Endothelial cell (in vitro differentiated cells): Measurements from ENCODE around the gene ZBTB20. TPM values are rescaled to one million over a fixed set of nuclear protein-coding genes. Genes with fewer than 3 reads are reported as not detected.

ENCODE experiments used
- DNase-seq: peaks from one replicate; pipeline ENCODE4 v3.0.0; 2021; ENCODE audit warnings: low spot score
- H3K27ac Mint-ChIP-seq: one replicate; pipeline ENCODE4 v1.8.0; 2021; ENCODE audit warnings: mixed read lengths, inconsistent platforms; ENCODE audit not compliant: unreplicated experiment
- H3K27me3 Mint-ChIP-seq: one replicate; pipeline ENCODE4 v1.8.0; 2021; ENCODE audit warnings: mild to moderate bottlenecking, moderate library complexity, mixed read lengths, inconsistent platforms; ENCODE audit not compliant: unreplicated experiment
- H3K36me3 Mint-ChIP-seq: one replicate; pipeline ENCODE4 v1.8.0; 2021; ENCODE audit warnings: mild to moderate bottlenecking, low read depth, mixed read lengths, inconsistent platforms; ENCODE audit not compliant: unreplicated experiment
- H3K4me1 Mint-ChIP-seq: one replicate; pipeline ENCODE4 v1.8.0; 2021; ENCODE audit warnings: mild to moderate bottlenecking, mixed read lengths, inconsistent platforms; ENCODE audit not compliant: unreplicated experiment
- H3K4me3 Mint-ChIP-seq: one replicate; pipeline ENCODE4 v1.8.0; 2021; ENCODE audit warnings: mild to moderate bottlenecking, mixed read lengths, inconsistent platforms; ENCODE audit not compliant: unreplicated experiment
- H3K9me3 Mint-ChIP-seq: one replicate; pipeline ENCODE4 v1.8.0; 2021; ENCODE audit warnings: mixed read lengths, inconsistent platforms; ENCODE audit not compliant: unreplicated experiment
- total RNA-seq: library from RNA; stranded (reverse); fragmentation: NEBNext Ultra II Directional; extraction: Animal tissue kit (Norgen Biotek cat#: 25700); gene quantifications from one replicate; pipeline ENCODE4 v1.2.1, GENCODE V29; 2021; ENCODE audit not compliant: unreplicated experiment
- TF ChIP-seq, protein P1 (sequence below): fragments of 200-600 bp; sonication (generic); IDR thresholded peaks from one replicate; pipeline ENCODE4 v1.5.0; 2021; ENCODE audit warnings: antibody characterized with exemption; ENCODE audit not compliant: unreplicated experiment

ZBTB20 gene
- total RNA-seq, 1 donor from 2014 or later, result 4.2 TPM

DNA sequence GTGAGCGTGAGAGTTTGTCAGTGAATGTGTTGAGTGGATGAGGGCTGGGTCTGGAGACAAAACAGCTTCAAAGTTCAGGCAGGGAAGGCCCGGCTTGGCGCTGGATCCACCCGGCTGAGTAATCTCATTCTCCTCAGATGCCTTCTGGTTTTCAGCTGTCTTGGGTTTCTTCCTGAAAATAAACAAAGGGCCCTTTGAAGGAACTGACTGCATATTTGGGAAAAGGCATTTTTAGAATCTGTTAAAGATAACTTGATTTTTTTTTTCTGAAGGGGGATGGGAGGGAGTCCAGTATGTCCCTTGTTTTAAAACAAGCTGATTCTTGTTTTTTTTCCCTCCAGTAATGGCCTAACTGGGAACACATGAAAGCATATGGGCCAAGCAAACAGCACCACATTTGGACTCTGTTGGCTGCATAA, 766.8 kb downstream of the ZBTB20 start:
- peaks cover 3% of the 10 kb centered on the region for H3K4me1 Mint-ChIP-seq
- no peak overlapping the region for H3K27ac Mint-ChIP-seq
- H3K9me3 Mint-ChIP-seq, result no peaks in the 10 kb centered on the region
- no peaks in the 10 kb centered on the region for H3K27me3 Mint-ChIP-seq
- no peaks in the 10 kb centered on the region for H3K36me3 Mint-ChIP-seq
- no peak for DNase-seq
- TF ChIP-seq, protein P1, sequence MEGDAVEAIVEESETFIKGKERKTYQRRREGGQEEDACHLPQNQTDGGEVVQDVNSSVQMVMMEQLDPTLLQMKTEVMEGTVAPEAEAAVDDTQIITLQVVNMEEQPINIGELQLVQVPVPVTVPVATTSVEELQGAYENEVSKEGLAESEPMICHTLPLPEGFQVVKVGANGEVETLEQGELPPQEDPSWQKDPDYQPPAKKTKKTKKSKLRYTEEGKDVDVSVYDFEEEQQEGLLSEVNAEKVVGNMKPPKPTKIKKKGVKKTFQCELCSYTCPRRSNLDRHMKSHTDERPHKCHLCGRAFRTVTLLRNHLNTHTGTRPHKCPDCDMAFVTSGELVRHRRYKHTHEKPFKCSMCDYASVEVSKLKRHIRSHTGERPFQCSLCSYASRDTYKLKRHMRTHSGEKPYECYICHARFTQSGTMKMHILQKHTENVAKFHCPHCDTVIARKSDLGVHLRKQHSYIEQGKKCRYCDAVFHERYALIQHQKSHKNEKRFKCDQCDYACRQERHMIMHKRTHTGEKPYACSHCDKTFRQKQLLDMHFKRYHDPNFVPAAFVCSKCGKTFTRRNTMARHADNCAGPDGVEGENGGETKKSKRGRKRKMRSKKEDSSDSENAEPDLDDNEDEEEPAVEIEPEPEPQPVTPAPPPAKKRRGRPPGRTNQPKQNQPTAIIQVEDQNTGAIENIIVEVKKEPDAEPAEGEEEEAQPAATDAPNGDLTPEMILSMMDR, result no peak
- H3K4me3 Mint-ChIP-seq, result no peak overlapping the region

DNA sequence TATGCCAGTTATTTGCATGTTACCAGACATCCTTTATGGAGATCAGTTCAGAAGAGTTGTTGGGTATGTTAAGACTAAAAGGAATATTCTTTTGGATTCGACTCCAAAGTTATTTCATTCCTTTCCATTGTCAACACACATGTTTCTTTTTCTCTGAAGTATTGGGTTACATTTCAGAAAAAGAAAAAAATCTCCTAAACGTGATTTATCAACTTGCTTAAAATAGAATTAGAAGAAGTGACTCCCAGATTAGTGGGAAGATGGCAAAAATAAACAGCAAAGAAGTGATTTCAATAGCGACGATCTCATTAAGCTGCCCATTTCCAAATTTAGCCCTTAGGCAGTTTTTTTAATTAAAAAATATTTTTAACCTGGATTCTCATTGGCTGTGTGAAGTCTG, 767.8 kb downstream of the ZBTB20 start:
- Mint-ChIP-seq H3K9me3 (no peaks in the 10 kb centered on the region), H3K4me3 (no peak overlapping the region), H3K4me1 (peaks cover 3% of the 10 kb centered on the region), H3K27ac (no peak overlapping the region), H3K27me3 (no peaks in the 10 kb centered on the region), H3K36me3 (no peaks in the 10 kb centered on the region)
- no peak for DNase-seq
- TF ChIP-seq, protein P1, result no peak

DNA sequence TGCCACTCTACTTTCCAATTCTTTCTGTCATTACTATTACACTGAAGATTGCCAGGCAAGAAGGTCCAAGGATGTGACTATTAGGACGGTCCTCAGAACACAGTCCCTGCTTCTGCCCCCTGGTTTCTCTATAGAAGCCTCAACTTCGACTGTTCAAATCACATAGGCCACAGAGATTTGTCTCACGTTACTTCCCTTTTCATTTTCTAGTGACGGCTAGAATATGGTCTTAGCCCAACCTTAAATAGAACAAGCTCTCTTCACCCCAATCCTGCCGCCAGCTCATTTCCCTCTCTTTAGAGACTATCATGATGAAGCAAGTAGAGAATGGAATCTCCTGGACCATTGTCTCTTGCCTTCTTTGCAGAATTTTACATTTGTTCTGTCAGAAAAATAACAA, 768.3 kb downstream of the ZBTB20 start:
- TF ChIP-seq, protein P1, result no peak
- no peaks in the 10 kb centered on the region for H3K27me3 Mint-ChIP-seq
- no peaks in the 10 kb centered on the region for H3K36me3 Mint-ChIP-seq
- DNase-seq, result no peak
- H3K27ac Mint-ChIP-seq, result no peak overlapping the region
- no peaks in the 10 kb centered on the region for H3K9me3 Mint-ChIP-seq
- H3K4me3 Mint-ChIP-seq, result no peak overlapping the region
- H3K4me1 Mint-ChIP-seq, result no peaks in the 10 kb centered on the region

DNA sequence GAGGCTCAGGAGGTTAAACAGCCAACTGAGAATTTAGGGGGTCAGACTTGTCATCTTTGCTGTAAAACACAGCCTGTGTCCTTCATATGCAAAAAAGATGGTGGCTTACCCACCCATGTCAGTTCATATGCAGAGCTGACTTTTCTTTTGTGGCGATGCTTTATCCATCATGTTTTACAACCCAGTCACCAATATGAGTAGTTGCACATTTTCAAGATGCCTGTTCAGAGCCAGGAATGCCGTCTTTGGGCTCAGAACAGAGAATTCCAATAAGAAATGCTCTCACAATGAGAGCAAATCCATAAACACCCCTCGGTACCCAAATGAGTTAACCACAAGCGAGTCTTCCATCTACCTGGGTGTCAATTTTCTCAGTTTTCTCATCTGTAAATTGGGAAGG, 769.7 kb downstream of the ZBTB20 start:
- Mint-ChIP-seq H3K27ac (no peak overlapping the region), H3K4me1 (no peaks in the 10 kb centered on the region), H3K4me3 (no peak overlapping the region), H3K36me3 (no peaks in the 10 kb centered on the region), H3K9me3 (no peaks in the 10 kb centered on the region), H3K27me3 (no peaks in the 10 kb centered on the region)
- DNase-seq, result no peak
- TF ChIP-seq, protein P1, result no peak

DNA sequence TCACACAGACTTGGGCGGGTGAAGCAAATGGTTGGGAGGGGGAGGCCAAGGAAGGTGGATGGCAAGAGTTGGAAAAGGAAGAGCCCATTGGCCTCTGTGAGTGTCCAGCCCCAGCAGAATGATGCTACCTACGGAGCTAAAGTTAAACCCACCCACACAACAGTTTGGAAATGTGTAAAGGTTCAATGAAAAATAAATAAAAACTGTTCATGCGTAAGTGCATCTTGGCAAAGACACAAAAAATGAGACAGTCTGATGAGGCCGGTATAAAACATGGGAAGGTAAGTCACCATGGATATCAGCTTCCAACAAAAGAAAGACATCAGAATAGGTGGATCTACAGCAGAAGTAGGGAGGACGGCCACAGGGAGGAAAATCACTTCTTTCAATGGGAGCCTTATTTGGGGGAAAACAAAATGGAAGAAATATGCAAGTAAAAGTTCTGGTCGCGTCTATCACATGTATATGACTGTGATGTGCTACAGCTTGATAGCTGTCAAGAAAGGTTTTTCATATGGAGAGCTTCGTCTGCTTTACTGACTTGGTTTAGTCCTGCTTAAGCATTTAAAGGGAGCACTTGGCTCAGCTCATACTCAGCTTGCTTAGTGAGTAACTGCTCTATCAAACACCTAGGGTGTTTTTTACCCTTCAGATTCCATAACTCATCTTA, 770.4 kb downstream of the ZBTB20 start:
- H3K9me3 Mint-ChIP-seq, result no peaks in the 10 kb centered on the region
- no peak for DNase-seq
- H3K27ac Mint-ChIP-seq, result no peak overlapping the region

More for the DNA sequence above, 770.4 kb downstream of the ZBTB20 start:
- TF ChIP-seq, protein P1, result no peak
- H3K4me1 Mint-ChIP-seq, result no peaks in the 10 kb centered on the region
- H3K27me3 Mint-ChIP-seq, result no peaks in the 10 kb centered on the region
- no peak overlapping the region for H3K4me3 Mint-ChIP-seq
- no peaks in the 10 kb centered on the region for H3K36me3 Mint-ChIP-seq
